Caco-2 (cell line): ENCODE data around the gene C1QTNF7. TPM values are rescaled to one million over a fixed set of nuclear protein-coding genes. Genes with fewer than 3 reads are reported as not detected.
A peak's percentile ranks its signal among the peaks of the same experiment; 100 is the strongest.

ENCODE experiments used
- BruUV-seq: library from RNA; stranded (reverse); fragments of 400-500 nt; replicated peaks from 2 replicates; lab custom pipeline; 2021; lab: Mats Ljungman, UMichigan
- CTCF ChIA-PET: fragments of 300-600 bp; sonication (Branson Sonifier 250); formaldehyde crosslinking; loops from one replicate; lab custom pipeline; 2022; ENCODE audit warnings: antibody characterized with exemption; lab: Charles Lee
- POLR2A ChIA-PET: fragments of 300-600 bp; sonication (Branson Sonifier 250); formaldehyde crosslinking; loops from one replicate; lab custom pipeline; 2022; ENCODE audit warnings: antibody characterized with exemption; lab: Charles Lee
- DNase-seq, 2 experiments: peaks; one replicate each; pipeline versions ENCODE4 v3.0.0 to v3.0.0-alpha.2; 2020 to 2022
- H3K27me3 ChIP-seq: replicated peaks from 2 replicates; pipeline ENCODE4 v1.6.0; 2011; ENCODE audit warnings: low read length; ENCODE audit not compliant: control insufficient read depth, insufficient read depth
- H3K36me3 ChIP-seq: 2 replicates; pipeline ENCODE4 v1.5.1; 2011; ENCODE audit warnings: low read length; ENCODE audit not compliant: control insufficient read depth, insufficient read depth
- H3K4me1 ChIP-seq: fragments of 250-450 bp; sonication (Bioruptor Pico); 2 replicates; pipeline ENCODE4 v1.5.1; 2020; ENCODE audit warnings: mild to moderate bottlenecking
- H3K4me3 ChIP-seq: 2 replicates; pipeline ENCODE4 v1.5.1; 2011; ENCODE audit warnings: low read depth, mild to moderate bottlenecking, control low read depth, low read length
- H3K9me3 ChIP-seq: fragments of 250-450 bp; sonication (Bioruptor Pico); 2 replicates; pipeline ENCODE4 v1.5.1; 2020; ENCODE audit warnings: mild to moderate bottlenecking, moderate library complexity
- H3K27ac Mint-ChIP-seq: one replicate; pipeline ENCODE4 v1.8.0; 2022; ENCODE audit warnings: mixed read lengths; ENCODE audit not compliant: unreplicated experiment
- H3K27me3 Mint-ChIP-seq: one replicate; pipeline ENCODE4 v1.8.0; 2022; ENCODE audit warnings: mixed read lengths; ENCODE audit not compliant: insufficient read depth, unreplicated experiment
- H3K36me3 Mint-ChIP-seq: one replicate; pipeline ENCODE4 v1.8.0; 2022; ENCODE audit warnings: mild to moderate bottlenecking, mixed read lengths; ENCODE audit not compliant: insufficient read depth, unreplicated experiment
- H3K4me1 Mint-ChIP-seq: one replicate; pipeline ENCODE4 v1.8.0; 2022; ENCODE audit warnings: low read depth, mixed read lengths; ENCODE audit not compliant: unreplicated experiment
- H3K4me3 Mint-ChIP-seq: one replicate; pipeline ENCODE4 v1.8.0; 2022; ENCODE audit warnings: mild to moderate bottlenecking, moderate library complexity, mixed read lengths; ENCODE audit not compliant: unreplicated experiment
- H3K9me3 Mint-ChIP-seq: one replicate; pipeline ENCODE4 v1.8.0; 2022; ENCODE audit warnings: mixed read lengths; ENCODE audit not compliant: unreplicated experiment
- CTCF ChIP-seq, 2 experiments: fragments of 200-600 bp in 1 of 2; IDR thresholded peaks; 1 replicate in 1 of 2; 2 replicates in 1 of 2; pipeline versions ENCODE4 v1.5.1 to v1.8.0; 2011 to 2022; ENCODE audit warnings: antibody characterized with exemption in 1 of 2, control low read depth in 1 of 2, inconsistent platforms in 1 of 2, low read depth in 1 of 2, low read length in 1 of 2, mild to moderate bottlenecking in 1 of 2, moderate library complexity in 1 of 2; ENCODE audit not compliant: insufficient read depth in 1 of 2, severe bottlenecking in 1 of 2, unreplicated experiment in 1 of 2
- intact Hi-C: fragments of 100-400 bp; cut with micrococcal nuclease; formaldehyde crosslinking; loops from one replicate; pipeline ENCODE4 v1.10.0; 2022; ENCODE audit not compliant: unreplicated experiment
- total RNA-seq: library from RNA; stranded (reverse); gene quantifications from 2 replicates; pipeline ENCODE4 v1.2.3, GENCODE V29; 2022

C1QTNF7 gene
- total RNA-seq, 1 experiment from 2014 or later = not detected

- peaks cover 6% of the 10 kb centered on the region for H3K27me3 Mint-ChIP-seq
- H3K4me3 Mint-ChIP-seq = no peak overlapping the region
- intact Hi-C loops = no loop called here
- Histone ChIP-seq H3K27me3 (no peaks in the 10 kb centered on the region), H3K9me3 (no peaks in the 10 kb centered on the region), H3K36me3 (no peaks in the 10 kb centered on the region), H3K4me3 (no peak overlapping the region), H3K4me1 (no peaks in the 10 kb centered on the region)
- DNase-seq = no peak
- H3K27ac Mint-ChIP-seq = no peak overlapping the region
- no peak for TF ChIP-seq CTCF (IDR thresholded peaks at IDR 0.05; ENCODE audit: insufficient read depth in 1 of 2, low read depth in 1 of 2, low read length in 1 of 2, severe bottlenecking in 1 of 2, unreplicated experiment in 1 of 2)
- no peaks in the 10 kb centered on the region for H3K4me1 Mint-ChIP-seq
- H3K9me3 Mint-ChIP-seq = no peaks in the 10 kb centered on the region
- ChIA-PET POLR2A (no interaction called here), CTCF (no interaction called here)
- no peaks in the 10 kb centered on the region for H3K36me3 Mint-ChIP-seq
- BruUV-seq = no TSS peak
These were observed 16.4 kb downstream of the C1QTNF7 start for GRCh38 chr4:15444276-15444675.

GRCh38 chr4:15444879-15445547 lies 17.2 kb downstream of the C1QTNF7 start:
- no peak for TF ChIP-seq CTCF (IDR thresholded peaks at IDR 0.05; ENCODE audit: insufficient read depth in 1 of 2, low read depth in 1 of 2, low read length in 1 of 2, severe bottlenecking in 1 of 2, unreplicated experiment in 1 of 2)
- no peak overlapping the region for H3K4me3 Mint-ChIP-seq
- no peaks in the 10 kb centered on the region for H3K9me3 Mint-ChIP-seq
- Histone ChIP-seq H3K36me3 (no peaks in the 10 kb centered on the region), H3K4me3 (no peak overlapping the region), H3K27me3 (no peaks in the 10 kb centered on the region), H3K4me1 (no peaks in the 10 kb centered on the region), H3K9me3 (no peaks in the 10 kb centered on the region)
- no TSS peak for BruUV-seq
- H3K27me3 Mint-ChIP-seq = peaks cover 6% of the 10 kb centered on the region
- no peak overlapping the region for H3K27ac Mint-ChIP-seq
- ChIA-PET POLR2A (no interaction called here), CTCF (no interaction called here)
- H3K36me3 Mint-ChIP-seq = no peaks in the 10 kb centered on the region
- peak in 1 of 2 experiments; percentile 3 for DNase-seq
- intact Hi-C loops = no loop called here
- H3K4me1 Mint-ChIP-seq = no peaks in the 10 kb centered on the region

- no peaks in the 10 kb centered on the region for H3K27me3 ChIP-seq
- DNase-seq = no peak
- no peak overlapping the region for H3K27ac Mint-ChIP-seq
- no peaks in the 10 kb centered on the region for H3K9me3 Mint-ChIP-seq
- TF ChIP-seq CTCF (IDR thresholded peaks at IDR 0.05; ENCODE audit: insufficient read depth in 1 of 2, low read depth in 1 of 2, low read length in 1 of 2, severe bottlenecking in 1 of 2, unreplicated experiment in 1 of 2) = no peak
- no peak overlapping the region for H3K4me3 Mint-ChIP-seq
- ChIA-PET CTCF (no interaction called here), POLR2A (no interaction called here)
- H3K27me3 Mint-ChIP-seq = no peaks in the 10 kb centered on the region
- no peaks in the 10 kb centered on the region for H3K36me3 ChIP-seq
- H3K4me3 ChIP-seq = no peak overlapping the region
- BruUV-seq = no TSS peak
- H3K9me3 ChIP-seq = no peaks in the 10 kb centered on the region
- H3K36me3 Mint-ChIP-seq = no peaks in the 10 kb centered on the region
- H3K4me1 ChIP-seq = peaks cover 15% of the 10 kb centered on the region
- intact Hi-C loops = loop anchor here (10.0 kb wide), 1 partner anchor 107 kb away; no protein-coding TSS in a partner anchor
- H3K4me1 Mint-ChIP-seq = peaks cover 11% of the 10 kb centered on the region
These were observed 23.5 kb downstream of the C1QTNF7 start for GRCh38 chr4:15451181-15451865.
